HG02885 (cell line): ENCODE results near the gene BMP2K.
A peak's percentile ranks its signal among the peaks of the same experiment; 100 is the strongest.
"Not testable (repeated sequence)": the region's sequence is repeated elsewhere in the genome, so short reads cannot be mapped to it uniquely, and the experiment has no call there.

Experiments
- ATAC-seq: cut with Tn5 transposase; IDR thresholded peaks from one replicate; pipeline ENCODE4 v1.9.1; 2021; ENCODE audit warnings: mild to moderate bottlenecking; ENCODE audit not compliant: unreplicated experiment, poor library complexity

BMP2K gene

GRCh38 chr4:78787392-78788006 is 11.3 kb downstream of the BMP2K start:
- ATAC-seq: no peak

GRCh38 chr4:78788007-78788889 is 12.1 kb downstream of the BMP2K start:
- no peak for ATAC-seq

- ATAC-seq: not testable (repeated sequence)
These were observed 19.7 kb downstream of the BMP2K start for GRCh38 chr4:78795594-78796416.

GRCh38 chr4:78796526-78796925 is 20.4 kb downstream of the BMP2K start:
- no peak for ATAC-seq

- no peak for ATAC-seq
These were observed 21.7 kb downstream of the BMP2K start for GRCh38 chr4:78797777-78798284.

GRCh38 chr4:78799551-78800495 is 23.7 kb downstream of the BMP2K start:
- peak; percentile 79 for ATAC-seq

- ATAC-seq: no peak
These were observed 24.8 kb downstream of the BMP2K start for GRCh38 chr4:78800965-78801364.

GRCh38 chr4:78803983-78804382 is 27.8 kb downstream of the BMP2K start:
- no peak for ATAC-seq

GRCh38 chr4:78806943-78807460 is 30.9 kb downstream of the BMP2K start:
- no peak for ATAC-seq

GRCh38 chr4:78809295-78809694 is 33.1 kb downstream of the BMP2K start:
- ATAC-seq: no peak

GRCh38 chr4:78809928-78810835 is 34.0 kb downstream of the BMP2K start:
- no peak for ATAC-seq

- ATAC-seq: no peak
These were observed 34.9 kb downstream of the BMP2K start for GRCh38 chr4:78811034-78811433.

GRCh38 chr4:78818530-78819079 is 42.5 kb downstream of the BMP2K start:
- no peak for ATAC-seq

- ATAC-seq: no peak
These were observed 47.9 kb downstream of the BMP2K start for GRCh38 chr4:78824001-78824400.

- no peak for ATAC-seq
These were observed 51.0 kb downstream of the BMP2K start for GRCh38 chr4:78827191-78827590.

- no peak for ATAC-seq
These were observed 53.1 kb downstream of the BMP2K start for GRCh38 chr4:78829296-78829695.

- not testable (repeated sequence) for ATAC-seq
These were observed 63.5 kb downstream of the BMP2K start for GRCh38 chr4:78839676-78840075.

- ATAC-seq: not testable (repeated sequence)
These were observed 64.1 kb downstream of the BMP2K start for GRCh38 chr4:78840286-78840685.
